CD4-positive, alpha-beta T cell treated with Interleukin-15 for 1 hour (primary cell): Measurements from ENCODE around the gene CRIP2.

Experiments
- DNase-seq: peaks from one replicate; pipeline ENCODE4 v3.0.0-alpha.2; 2020

The CRIP2 gene

DNA sequence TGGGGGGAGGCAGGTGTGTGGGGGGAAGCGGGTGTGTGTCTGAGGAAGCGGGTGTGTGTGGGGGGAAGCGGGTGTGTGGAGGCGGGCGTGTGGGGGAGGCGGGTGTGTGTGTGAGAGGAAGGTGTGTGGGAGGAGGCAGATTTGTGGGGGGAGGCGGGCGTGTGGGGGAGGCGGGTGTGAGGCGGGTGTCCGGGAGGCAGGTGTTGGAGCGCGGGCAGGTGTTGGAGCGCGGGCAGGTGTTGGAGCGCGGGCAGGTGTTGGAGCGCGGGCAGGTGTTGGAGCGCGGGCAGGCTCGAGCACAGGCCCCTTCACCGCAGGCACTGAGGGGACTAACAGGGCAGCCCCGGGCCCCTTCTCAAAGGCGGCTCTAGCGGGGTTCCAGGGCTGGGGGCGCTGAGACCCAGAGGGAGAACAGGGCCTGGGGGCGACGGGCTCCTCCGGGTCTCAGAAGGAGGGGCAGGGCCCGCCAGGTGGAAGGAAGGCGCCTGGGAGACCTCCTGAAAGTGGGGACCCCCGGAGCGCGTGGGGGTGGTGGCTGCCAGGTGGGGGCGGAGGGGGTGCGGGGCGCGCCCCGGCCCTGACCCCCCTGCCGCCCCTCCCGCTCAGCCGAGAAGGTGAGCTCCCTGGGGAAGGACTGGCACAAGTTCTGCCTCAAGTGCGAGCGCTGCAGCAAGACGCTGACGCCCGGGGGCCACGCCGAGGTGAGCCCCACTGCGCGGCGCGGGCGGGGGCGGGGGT lies 3.2 kb downstream of the CRIP2 start:
- DNase-seq: peak; percentile 90

DNA sequence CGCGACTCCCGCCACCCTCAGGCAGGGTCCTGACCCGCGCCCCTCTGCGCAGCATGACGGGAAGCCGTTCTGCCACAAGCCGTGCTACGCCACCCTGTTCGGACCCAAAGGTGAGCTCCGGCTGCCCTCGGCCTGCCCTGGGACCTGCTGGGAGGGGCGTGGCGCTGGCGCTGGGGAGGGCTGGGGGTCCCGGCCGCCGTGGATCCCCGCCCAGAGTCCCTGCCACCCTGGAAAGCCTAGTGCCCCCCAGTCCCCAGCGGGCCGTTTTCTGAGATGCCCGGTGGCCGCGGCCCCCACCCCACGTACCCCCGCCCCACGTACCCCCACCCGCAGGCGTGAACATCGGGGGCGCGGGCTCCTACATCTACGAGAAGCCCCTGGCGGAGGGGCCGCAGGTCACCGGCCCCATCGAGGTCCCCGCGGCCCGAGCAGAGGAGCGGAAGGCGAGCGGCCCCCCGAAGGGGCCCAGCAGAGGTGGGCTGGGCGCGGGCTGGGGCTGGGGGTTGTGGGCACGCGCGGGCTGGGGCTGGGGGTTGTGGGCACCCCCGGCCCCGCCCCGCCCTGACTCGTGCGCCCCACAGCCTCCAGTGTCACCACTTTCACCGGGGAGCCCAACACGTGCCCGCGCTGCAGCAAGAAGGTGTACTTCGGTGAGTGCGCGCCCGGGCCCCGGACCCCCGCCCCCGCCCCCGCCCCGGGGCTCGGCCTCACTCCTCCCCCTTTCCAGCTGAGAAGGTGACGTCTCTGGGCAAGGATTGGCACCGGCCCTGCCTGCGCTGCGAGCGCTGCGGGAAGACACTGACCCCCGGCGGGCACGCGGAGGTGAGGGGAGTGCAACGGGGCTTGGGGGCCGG lies 4.0 kb downstream of the CRIP2 start:
- DNase-seq: peak; percentile 64

- no peak for DNase-seq
Measured at GRCh38 chr14:105479431-105480158, 5.0 kb downstream of the CRIP2 start.

DNA sequence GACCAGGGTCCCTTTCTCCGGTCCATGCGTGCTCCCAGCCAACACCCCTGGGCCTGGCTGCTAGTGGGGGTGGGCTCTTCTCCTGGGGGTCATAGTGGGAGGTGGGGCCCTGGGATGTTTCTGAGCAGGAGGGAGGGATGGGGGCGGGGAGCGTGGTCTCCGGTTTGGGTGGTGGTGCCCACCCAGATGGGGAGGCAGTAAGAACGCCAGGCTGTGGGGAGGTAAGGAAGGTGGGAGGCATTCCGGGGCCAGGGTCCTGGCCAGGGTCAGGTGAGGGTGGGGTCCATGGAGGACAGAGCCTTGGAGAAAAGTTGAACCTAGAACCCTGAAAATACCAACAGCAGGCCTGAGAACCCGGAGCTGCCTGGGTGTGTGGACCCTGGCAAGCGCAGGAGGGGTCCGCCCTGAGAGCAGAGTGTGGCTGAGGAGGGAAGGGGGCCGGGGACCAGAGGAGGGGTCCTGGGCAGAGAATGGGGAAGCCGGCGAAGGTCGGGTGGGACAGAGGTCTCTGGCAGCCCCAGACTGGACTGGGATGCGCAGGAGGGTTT lies 5.7 kb downstream of the CRIP2 start:
- DNase-seq: no peak

DNA sequence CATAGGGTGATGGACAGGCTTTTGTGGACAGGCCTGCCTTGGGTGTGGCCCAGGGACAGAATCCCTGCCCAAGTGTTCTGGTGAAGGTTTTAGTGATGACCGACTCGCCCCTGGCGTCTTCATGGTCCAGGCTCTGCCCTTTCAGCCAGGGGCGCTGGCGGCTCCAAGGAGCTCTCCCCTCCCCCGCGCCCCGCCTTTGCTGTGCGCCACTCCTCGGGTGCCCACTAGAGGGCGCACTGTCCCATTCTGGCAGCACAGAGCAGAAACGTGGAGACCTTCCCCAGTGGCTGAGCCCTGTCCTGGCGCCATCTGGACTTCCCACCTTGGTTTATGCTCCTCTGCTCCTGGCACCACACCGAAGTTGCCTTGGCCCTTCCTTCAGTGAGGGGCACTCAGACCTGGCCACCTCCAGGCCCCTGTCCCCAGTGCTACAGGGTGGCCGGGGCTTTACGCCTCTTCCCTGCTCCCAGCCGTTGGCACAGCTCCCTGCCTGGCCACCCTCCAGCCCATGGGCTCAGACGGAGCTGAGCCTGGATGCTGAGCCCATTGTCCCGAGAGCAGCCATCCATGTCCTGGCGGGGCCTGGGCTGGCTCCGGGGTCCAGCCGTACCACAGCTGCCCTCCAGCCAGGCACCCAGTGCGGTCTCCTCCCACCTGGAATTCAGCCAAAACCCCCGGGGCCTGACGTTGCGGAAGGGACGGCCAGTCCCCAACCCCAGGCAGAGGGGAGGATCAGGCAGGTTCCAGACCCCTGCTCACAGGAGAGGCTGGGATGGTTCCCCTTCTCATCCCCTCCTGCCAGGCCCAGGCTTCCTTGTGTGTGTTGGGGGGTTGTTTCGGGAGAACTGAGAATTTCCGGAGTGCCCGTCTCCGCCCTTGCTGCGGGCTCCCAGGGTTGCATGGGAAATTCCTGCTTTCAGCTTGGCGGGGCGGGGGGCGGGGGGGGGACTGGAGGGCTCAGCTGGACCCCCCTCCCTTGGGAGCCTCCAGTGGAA lies 6.5 kb downstream of the CRIP2 start:
- DNase-seq: peak; percentile 92

GRCh38 chr14:105481886-105482457 lies 7.4 kb downstream of the CRIP2 start:
- DNase-seq: peak; percentile 99

DNA sequence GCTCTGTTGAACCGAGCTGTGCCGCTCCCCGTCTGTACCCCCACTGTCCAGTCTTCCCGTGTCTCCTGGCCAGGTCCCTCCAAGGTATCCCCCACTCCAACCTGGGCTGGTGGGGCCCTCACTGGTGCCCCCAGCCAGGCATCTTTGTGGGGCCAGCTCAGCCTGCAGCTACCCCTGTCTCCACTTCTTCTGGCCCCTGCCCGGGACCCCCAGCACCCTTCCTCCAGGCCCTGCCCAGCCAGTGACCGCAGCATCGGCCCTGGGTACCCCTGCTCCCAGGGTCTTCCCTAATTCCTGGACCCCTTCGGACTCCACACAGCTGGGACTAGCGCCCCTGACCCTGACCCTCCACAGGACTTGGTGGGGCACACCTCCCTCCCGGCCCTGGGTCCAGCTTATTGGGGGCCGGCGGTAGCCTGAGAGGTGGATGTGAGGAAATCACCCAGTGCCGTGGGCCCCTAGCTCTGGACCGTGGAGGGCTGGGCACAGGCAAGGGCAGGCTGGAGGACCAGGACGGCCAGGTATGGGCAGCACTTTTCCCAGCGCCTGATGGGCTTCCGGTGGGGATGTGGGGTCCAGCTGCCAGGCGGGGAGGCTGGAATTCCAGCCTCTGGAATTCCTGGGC lies 8.0 kb downstream of the CRIP2 start:
- no peak for DNase-seq

DNA sequence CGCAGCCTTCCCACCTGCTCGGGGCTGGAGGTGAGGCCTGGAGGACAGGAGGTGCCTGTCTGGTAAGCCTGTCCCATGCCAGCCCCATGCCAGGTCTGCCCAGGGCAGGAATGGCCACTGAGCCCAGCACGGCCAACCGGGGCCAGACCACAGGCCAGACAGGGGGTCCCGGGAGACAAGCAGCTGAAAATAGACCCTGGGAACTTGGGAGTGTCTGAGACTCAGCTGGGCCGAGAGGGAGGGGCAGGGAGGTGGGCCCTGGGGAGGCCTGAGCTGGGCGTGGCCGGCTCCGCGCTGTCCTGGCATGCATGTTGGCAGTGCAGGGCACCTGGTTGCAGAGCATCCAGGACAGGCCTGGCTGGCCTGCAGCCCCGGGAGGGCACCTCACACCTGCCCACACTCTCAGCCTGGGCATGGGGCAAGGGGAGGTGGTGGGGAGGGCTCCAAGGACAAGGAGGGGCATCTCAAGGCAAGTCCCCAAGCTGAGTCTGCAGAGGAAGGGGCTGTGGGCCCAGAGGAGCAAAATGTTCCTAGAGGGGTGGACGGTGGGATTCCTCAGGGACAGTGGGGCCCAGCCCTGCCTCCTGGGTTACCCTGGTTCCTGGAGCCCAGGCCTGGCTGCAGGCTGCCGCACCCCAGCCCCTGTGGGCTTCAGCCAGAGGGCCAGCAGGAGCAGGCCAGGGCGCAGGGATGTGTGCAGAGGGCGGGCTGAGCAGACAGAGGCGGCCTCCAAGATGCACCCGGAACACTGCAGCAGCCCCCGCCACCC lies 8.9 kb downstream of the CRIP2 start:
- DNase-seq: no peak

- peak; percentile 84 for DNase-seq
Measured at GRCh38 chr14:105484069-105484996, 9.7 kb downstream of the CRIP2 start.

- DNase-seq: no peak
Measured at GRCh38 chr14:105484997-105485393, 10.4 kb downstream of the CRIP2 start.

- peak; percentile 77 for DNase-seq
Measured at GRCh38 chr14:105485739-105486162, 11.1 kb downstream of the CRIP2 start.

DNA sequence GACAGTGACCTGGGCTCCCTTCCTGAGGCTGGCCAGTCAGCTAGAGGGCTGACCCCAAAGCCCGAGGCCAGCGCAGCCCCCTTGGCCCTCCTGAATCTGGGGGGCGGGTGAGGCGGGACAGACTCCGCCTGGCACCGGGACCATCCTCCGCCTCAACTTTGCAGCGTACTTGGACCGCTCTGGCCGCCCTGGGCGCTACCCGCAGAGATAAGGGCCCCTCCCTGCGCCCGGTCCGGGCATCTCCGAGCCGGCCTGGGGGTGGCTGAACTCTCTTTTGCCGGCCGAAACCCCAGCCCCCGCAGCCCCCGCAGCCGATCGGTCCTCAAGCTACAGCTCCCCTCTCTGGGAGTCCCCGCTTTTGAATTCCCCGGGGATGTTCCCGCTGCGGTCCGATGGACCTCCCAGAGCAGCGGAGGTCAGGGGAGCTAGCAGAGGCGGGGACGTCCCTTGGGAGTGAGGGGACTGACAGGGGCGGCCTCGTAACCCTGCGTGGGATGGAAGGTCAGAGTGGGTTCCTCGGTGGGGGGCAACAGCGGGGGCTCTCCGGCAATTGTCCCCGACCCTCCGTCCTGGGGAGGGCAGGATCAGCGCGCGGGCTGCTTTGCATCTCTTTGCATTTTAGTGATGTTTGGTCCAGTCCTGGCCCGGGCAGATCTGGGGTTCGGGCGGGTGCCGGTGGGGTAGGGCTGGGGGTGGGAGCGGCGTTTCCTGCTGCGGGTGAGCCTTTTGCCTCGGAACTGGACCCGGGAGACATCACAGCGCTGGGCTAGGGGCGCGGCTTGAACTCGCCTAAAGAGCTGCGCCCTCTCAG lies 11.7 kb downstream of the CRIP2 start, which contains the start of gene CRIP1:
Gene CRIP1 (plus strand): TSS at position 724 of the 811 bp plus-strand sequence. CDS start 374 bp downstream, outside the sequence.
- DNase-seq: peak; percentile 57

DNA sequence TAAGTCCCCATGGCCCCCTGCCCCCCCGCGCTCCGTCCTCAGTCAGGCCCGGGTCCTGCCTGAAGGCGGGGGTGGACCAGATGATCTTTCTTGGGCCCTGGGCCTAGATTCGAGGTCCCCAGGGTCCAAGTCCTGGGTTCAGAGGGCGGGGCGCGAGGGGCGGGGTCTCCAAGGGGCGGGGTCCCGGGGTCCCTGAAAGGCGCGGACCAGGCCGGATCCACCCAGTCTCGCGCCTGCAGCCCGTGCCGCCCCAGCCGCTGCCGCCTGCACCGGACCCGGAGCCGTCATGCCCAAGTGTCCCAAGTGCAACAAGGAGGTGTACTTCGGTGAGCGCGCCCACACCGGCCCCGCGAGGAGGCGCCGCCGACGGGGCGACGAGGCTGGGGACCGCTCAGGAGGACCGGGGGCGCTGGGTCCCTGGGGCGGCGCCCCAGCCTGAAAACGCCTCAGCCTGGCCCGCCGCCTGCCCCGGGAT lies 12.4 kb downstream of the CRIP2 start:
- DNase-seq: peak; percentile 86

- peak; percentile 85 for DNase-seq
Measured at GRCh38 chr14:105487449-105487985, 12.9 kb downstream of the CRIP2 start.

- DNase-seq: peak; percentile 55
Measured at GRCh38 chr14:105487986-105488777, 13.6 kb downstream of the CRIP2 start.

DNA sequence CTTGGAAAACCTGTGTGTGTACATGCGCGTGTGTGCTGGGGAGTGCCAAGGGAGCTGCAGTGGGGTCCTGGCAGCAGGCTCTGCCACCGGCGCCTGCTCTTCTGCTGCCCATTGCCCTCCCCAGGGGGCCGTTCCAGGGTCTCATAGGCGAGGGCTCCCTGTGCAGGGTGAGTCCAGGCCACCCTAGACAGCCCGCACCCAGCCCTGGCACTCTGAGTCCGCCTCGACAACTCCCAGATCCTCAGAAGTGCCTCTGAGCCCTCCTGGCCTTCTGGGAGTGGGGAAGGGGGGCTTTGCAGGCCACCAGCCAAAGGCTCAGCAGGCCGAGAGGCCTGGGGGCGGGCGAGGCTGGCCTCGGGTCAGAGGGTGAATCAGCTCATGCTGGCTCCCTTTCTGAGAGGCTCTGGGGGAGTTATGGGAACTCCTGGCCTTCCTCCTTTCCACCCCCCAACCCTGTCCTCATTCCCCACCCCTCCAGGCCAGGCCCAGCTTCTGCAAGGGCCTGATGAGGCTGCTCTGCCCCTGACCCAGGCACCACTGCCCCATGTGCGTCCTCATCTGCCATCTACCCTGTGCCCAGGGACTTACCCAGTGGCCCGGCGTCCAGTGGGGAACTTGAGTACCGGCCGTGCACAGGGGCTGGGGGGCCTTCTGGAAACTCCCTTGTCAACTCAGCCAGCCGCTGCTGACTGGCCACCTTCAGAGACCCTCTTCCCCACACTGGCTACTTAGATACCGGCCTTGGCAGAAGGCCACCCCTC lies 14.3 kb downstream of the CRIP2 start:
- DNase-seq: peak; percentile 51
